GM21526 (cell line): ENCODE results near the gene LCE4A.

Experiments used
- ATAC-seq: cut with Tn5 transposase; IDR thresholded peaks from one replicate; pipeline ENCODE4 v1.9.1; 2021; ENCODE audit warnings: moderate library complexity; ENCODE audit not compliant: unreplicated experiment, low FRiP score

LCE4A gene

DNA sequence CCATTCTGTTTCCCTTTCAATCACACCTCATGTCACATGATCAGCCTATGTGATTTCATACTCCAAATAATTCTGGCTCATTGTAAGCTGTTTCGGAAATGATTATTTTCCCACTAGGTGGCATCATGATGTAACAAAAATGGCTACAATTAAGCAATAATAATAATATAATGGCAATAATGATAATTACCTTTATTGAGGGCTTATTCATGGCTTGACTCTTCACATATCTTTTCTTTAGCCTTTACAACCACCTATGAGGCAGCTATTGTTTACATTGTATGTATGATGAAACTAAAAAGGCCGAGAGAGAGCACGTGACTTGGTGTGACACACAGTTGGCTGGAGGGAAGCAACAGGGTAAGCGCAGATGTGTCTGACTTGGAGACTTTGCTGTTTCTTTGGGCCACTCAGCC, 37.3 kb downstream of the LCE4A start:
- no peak for ATAC-seq

DNA sequence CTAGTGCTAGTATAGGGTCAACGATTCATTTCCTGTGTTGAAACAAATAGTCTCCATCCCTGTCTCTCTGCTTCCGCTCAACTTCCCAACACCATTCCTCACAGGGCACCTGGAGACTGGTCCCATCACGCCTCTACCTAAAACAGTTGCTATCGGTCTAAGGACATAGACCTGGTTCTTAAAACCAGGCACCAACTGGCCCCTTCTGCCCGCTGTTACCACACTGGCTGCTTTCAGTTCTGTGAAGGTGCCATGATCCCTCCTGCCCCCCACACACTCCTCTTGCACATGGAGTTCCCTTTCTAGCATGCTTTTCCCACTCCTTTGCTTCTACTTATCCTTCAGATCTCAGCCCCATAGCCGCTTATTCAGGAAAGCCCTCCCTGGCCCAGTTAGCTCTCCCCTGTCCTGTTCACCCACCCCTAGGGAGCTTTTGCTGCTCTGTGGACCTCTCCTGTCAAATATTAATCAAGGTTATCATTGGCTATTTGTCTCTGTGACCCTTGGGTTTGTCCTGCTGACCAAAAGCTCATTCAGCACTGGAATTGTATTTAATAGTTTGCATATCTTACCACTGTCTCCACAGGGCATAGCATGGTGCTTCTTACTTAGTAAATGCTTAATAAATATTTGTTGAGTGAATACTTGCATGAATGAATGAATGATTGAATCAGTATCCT, 37.9 kb downstream of the LCE4A start:
- ATAC-seq: no peak

DNA sequence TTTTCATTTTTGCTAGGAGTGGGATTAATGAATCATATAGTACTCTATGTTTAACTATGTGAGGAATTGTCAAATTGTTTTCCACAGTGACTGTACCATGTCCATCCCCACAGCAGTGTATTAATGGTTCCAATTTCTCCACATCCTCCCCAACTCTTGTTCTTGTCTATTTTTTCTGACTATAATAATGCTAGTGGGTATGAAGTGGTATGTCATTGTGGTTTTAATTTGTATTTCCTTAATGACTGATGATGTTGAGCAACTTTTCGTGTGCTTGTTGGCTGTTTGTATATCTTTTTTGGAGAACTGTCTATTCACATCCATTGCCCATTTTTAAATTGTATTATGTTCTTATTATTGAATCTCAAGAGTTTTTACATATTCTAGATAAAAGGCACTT, 39.9 kb downstream of the LCE4A start:
- no peak for ATAC-seq

DNA sequence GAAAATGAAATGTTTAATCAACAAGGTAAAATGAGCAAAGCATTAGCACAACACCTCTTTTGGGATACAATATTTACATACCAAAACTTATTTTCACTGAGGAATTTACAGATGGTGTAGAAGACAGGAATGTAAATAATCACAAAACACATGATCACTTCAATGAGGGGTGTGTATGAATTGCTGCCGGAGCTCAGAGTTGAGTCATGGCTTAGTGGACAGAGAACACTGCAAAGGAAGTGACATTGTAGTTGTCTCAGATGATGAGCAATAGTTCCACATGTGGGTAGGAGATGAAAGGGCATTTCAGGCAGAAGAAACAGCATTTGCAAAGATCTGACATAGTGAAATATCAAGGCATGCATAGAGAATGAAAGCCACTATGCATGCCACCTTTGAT, 44.3 kb downstream of the LCE4A start:
- ATAC-seq: no peak

DNA sequence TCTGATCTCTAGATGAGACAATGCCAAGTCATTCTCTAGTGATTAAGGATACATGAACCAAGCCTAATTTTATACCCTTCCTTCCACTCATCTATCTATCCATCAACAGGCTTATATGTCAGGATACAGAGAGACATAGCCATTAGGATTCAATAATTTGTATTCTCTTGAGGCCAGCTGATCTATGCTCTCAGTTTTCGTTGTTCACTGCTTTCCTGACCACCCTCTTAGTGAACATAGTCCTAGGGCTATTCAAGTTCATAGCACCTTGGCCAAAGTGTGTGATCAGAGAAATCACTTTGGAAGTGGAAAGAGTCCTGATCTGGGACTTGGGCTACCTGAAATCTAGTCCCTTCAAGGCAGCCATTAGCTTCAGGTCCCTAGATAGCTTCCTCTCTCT, 45.6 kb downstream of the LCE4A start:
- ATAC-seq: no peak

DNA sequence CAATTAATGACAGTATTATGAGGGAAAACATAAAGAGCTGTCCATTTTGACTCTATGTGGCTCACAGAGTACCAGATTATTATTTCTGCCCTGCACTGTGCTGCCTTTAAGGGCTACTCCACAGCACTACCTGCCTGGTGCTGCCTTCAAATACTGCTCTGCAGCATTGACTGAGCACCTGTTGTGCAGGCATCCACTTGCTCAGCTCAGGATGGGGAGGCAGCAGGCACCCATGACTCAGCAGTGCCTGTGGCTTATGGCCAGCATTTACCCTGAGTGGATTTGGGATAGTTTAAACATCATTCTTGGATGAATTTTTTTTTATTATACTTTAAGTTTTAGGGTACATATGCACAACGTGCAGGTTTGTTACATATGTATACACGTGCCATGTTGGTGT, 48.9 kb downstream of the LCE4A start:
- no peak for ATAC-seq

DNA sequence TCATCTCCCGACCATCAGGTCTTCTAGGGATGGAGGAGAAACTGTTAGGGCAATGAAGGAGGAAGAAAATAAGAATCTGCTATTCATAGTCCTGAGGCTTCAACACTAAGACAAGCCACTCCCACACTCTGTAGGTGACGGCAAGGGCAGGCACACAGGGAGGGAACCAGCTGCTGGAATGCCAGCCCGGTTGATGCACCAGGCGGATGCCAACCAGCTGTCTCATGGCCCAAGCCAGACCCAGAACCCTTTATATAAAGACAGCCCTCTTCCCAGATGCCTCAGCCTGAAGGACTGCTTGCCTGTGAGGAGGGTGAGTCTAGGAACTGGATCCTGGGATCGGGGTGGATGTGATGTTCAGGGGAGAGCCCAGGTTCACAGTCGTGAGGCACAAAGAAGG, 49.8 kb downstream of the LCE4A start, which contains the start of gene KPRP:
TSS of gene KPRP (plus strand) at position 279 of the 400 bp plus-strand sequence. CDS start 1,564 bp downstream, outside the sequence.
- no peak for ATAC-seq

DNA sequence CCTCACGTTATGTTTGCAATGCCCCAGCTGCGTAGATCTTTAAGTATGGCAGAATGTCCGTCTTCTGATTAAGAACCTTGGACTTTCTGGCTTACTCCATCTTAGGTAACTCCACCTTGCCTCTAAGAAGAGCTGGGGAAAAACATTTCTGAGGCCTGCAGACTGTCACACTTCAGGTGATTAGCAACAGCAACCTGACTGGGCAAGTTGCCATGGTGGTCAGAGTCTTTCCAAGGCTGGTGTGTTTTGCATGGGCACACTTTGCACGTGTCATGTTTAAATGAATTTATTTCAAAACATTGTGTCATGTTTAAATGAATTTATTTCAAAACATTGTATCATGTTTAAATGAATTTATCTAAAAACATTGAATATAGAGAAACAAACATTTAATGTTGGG, 50.7 kb downstream of the LCE4A start:
- no peak for ATAC-seq
